ENCODE measurements around the gene SPOP. TPM values are rescaled to one million over a fixed set of nuclear protein-coding genes. Genes with fewer than 3 reads are reported as not detected.

The SPOP gene
- total and polyA plus RNA-seq, 2 experiments from 2014 or later = 13.9 to 18.6 TPM

- Mint-ChIP-seq H3K4me1 (peaks cover 25% of the 10 kb centered on the region), H3K4me3 (no peak overlapping the region)
- peaks cover 21% of the 10 kb centered on the region for H3K27me3 ChIP-seq (ENCODE audit: insufficient read depth)
These were observed 106.1 kb downstream of the SPOP start for GRCh38 chr17:49571764-49572163.

GRCh38 chr17:49571283-49571682 lies 106.6 kb downstream of the SPOP start:
- no peak overlapping the region for H3K27ac Mint-ChIP-seq
- H3K4me3 Mint-ChIP-seq = no peak overlapping the region
- Histone ChIP-seq H3K4me1 (ENCODE audit: insufficient read depth) (peaks cover 16% of the 10 kb centered on the region), H3K4me2 (no peak overlapping the region), H4K20me1 (replicated peaks; ENCODE audit: insufficient read depth) (no peaks in the 10 kb centered on the region), H3K27ac (ENCODE audit: low read depth) (no peak overlapping the region), H3K79me2 (replicated peaks; ENCODE audit: insufficient read depth) (no peaks in the 10 kb centered on the region), H3F3A (replicated peaks; ENCODE audit: low read depth) (peaks cover 14% of the 10 kb centered on the region), H3K36me3 (ENCODE audit: insufficient read depth) (no peaks in the 10 kb centered on the region), H3K27me3 (ENCODE audit: insufficient read depth) (peaks cover 21% of the 10 kb centered on the region), H3K9me2 (ENCODE audit: insufficient read depth) (no peaks in the 10 kb centered on the region), H2AFZ (no peak overlapping the region), H3K4me3 (no peak overlapping the region)
- H3K27me3 Mint-ChIP-seq (ENCODE audit: insufficient read depth, low read depth, poor library complexity) = peaks cover 22% of the 10 kb centered on the region
- H3K4me1 Mint-ChIP-seq = peaks cover 25% of the 10 kb centered on the region
- TF ChIP-seq STAT1 (IDR thresholded peaks at IDR 0.05; ENCODE audit: unreplicated experiment) = no peak
- no peak for TF ChIP-seq ETS1 (IDR thresholded peaks at IDR 0.05)
- no peak for TF ChIP-seq EZH2phosphoT487 (IDR thresholded peaks at IDR 0.05; ENCODE audit: unreplicated experiment)
- TF ChIP-seq ZNF331 (CRISPR knock-in tag; IDR thresholded peaks at IDR 0.05; ENCODE audit: low read depth) = no peak
- TF ChIP-seq REST (IDR thresholded peaks at IDR 0.05; ENCODE audit: unreplicated experiment) = no peak
- TF ChIP-seq ZNF462 (CRISPR knock-in tag; IDR thresholded peaks at IDR 0.05) = no peak
- TF ChIP-seq JUNB (IDR thresholded peaks at IDR 0.05; ENCODE audit: unreplicated experiment) = no peak
- no peak for TF ChIP-seq CTCF (conservative IDR thresholded peaks at IDR 0.05; ENCODE audit: low read depth in 2 of 2)
- no peak for TF ChIP-seq NANOG (IDR thresholded peaks at IDR 0.05; ENCODE audit: borderline replicate concordance)
- no peak for DNase-seq (ENCODE audit: low spot score)
- no peaks in the 10 kb centered on the region for H3K9me3 Mint-ChIP-seq
- H3K36me3 Mint-ChIP-seq (ENCODE audit: low read depth) = no peaks in the 10 kb centered on the region
- ATAC-seq = no peak

More at GRCh38 chr17:49571764-49572163, 106.1 kb downstream of the SPOP start:
- H3K36me3 Mint-ChIP-seq (ENCODE audit: low read depth) = no peaks in the 10 kb centered on the region
- ATAC-seq = no peak
- Histone ChIP-seq H3K4me2 (no peak overlapping the region), H2AFZ (no peak overlapping the region), H3K4me1 (ENCODE audit: insufficient read depth) (peaks cover 16% of the 10 kb centered on the region), H3K4me3 (no peak overlapping the region), H3K27ac (ENCODE audit: low read depth) (no peak overlapping the region), H3F3A (replicated peaks; ENCODE audit: low read depth) (peaks cover 14% of the 10 kb centered on the region), H3K36me3 (ENCODE audit: insufficient read depth) (no peaks in the 10 kb centered on the region), H3K79me2 (replicated peaks; ENCODE audit: insufficient read depth) (no peaks in the 10 kb centered on the region), H4K20me1 (replicated peaks; ENCODE audit: insufficient read depth) (no peaks in the 10 kb centered on the region), H3K9me2 (ENCODE audit: insufficient read depth) (no peaks in the 10 kb centered on the region)
- no peak for TF ChIP-seq EZH2phosphoT487 (IDR thresholded peaks at IDR 0.05; ENCODE audit: unreplicated experiment)
- no peak for TF ChIP-seq EZH2 (IDR thresholded peaks at IDR 0.05; ENCODE audit: low read depth, unreplicated experiment)
- H3K27ac Mint-ChIP-seq = no peak overlapping the region
- H3K27me3 Mint-ChIP-seq (ENCODE audit: insufficient read depth, low read depth, poor library complexity) = peaks cover 22% of the 10 kb centered on the region
- DNase-seq (ENCODE audit: low spot score) = no peak
- H3K9me3 Mint-ChIP-seq = no peaks in the 10 kb centered on the region

All from GM23338 (cell line).